Measurements from ENCODE around the gene TIMP1. TPM values are rescaled to one million over a fixed set of nuclear protein-coding genes. Genes with fewer than 3 reads are reported as not detected.

TIMP1 gene
- total RNA-seq, 1 experiment from 2014 or later = 143 TPM

- Mint-ChIP-seq H3K27ac (ENCODE audit: unreplicated experiment) (no peak overlapping the region), H3K36me3 (ENCODE audit: insufficient read depth, unreplicated experiment) (peaks cover 37% of the 10 kb centered on the region), H3K9me3 (ENCODE audit: low read depth, unreplicated experiment) (no peaks in the 10 kb centered on the region), H3K4me3 (ENCODE audit: low read depth, unreplicated experiment) (no peak overlapping the region), H3K27me3 (ENCODE audit: unreplicated experiment) (no peaks in the 10 kb centered on the region), H3K4me1 (ENCODE audit: low read depth, unreplicated experiment) (peaks cover 30% of the 10 kb centered on the region)
- CTCF ChIA-PET = no interaction called here
- intact Hi-C loops (cut with micrococcal nuclease; ENCODE audit: unreplicated experiment) = no loop called here
- no peak for DNase-seq
- BruUV-seq (replicated peaks) = no TSS peak
- TF ChIP-seq, protein P1, sequence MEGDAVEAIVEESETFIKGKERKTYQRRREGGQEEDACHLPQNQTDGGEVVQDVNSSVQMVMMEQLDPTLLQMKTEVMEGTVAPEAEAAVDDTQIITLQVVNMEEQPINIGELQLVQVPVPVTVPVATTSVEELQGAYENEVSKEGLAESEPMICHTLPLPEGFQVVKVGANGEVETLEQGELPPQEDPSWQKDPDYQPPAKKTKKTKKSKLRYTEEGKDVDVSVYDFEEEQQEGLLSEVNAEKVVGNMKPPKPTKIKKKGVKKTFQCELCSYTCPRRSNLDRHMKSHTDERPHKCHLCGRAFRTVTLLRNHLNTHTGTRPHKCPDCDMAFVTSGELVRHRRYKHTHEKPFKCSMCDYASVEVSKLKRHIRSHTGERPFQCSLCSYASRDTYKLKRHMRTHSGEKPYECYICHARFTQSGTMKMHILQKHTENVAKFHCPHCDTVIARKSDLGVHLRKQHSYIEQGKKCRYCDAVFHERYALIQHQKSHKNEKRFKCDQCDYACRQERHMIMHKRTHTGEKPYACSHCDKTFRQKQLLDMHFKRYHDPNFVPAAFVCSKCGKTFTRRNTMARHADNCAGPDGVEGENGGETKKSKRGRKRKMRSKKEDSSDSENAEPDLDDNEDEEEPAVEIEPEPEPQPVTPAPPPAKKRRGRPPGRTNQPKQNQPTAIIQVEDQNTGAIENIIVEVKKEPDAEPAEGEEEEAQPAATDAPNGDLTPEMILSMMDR (IDR thresholded peaks at IDR 0.05; ENCODE audit: unreplicated experiment) = no peak
Observed at GRCh38 chrX:47574547-47575301, 7.5 kb upstream of the TIMP1 start.

DNA sequence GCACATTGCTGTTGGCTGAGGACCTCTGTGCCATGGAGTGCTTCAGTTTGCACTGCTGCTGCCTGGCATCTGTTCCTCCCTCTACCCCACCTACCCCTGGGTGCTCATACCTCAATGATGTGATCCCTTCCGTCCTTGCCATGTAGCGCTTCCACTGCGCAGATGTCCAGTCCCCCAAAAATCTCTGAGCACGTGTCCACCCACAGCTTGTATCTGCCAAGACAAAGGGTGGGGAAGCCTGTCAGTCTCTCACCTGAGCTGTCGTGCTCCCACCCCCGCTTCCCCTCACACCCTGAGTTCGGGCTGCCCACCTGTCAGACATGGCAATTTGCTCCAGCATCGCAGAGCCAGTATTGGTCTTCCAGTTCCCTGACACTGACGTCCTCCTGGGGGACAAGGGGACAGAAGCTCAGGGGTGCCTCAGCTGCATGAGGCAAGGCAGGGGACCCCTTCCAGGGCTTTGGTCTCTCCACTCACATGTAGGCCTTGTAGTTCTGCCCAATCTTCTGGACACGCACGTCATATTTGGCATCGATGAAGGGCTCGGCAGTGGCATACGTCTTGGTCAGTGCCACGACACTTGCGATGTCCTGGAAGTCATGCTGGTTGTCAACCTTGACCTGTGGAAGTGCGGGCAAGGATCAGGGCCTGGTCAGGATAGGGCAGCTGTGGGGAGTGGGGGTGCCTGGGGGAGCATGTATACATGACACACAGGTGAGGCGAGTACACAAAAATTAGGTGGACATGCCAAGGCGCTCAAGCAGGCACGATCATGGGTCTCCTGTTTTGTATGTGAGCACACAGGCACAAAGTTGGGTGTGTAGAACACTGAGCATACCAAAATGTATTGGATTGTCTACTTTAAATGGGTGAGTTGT is 6.0 kb upstream of the TIMP1 start:
- no peak for DNase-seq
- Mint-ChIP-seq H3K9me3 (ENCODE audit: low read depth, unreplicated experiment) (no peaks in the 10 kb centered on the region), H3K4me3 (ENCODE audit: low read depth, unreplicated experiment) (no peak overlapping the region), H3K27ac (ENCODE audit: unreplicated experiment) (no peak overlapping the region), H3K36me3 (ENCODE audit: insufficient read depth, unreplicated experiment) (peaks cover 25% of the 10 kb centered on the region), H3K27me3 (ENCODE audit: unreplicated experiment) (no peaks in the 10 kb centered on the region), H3K4me1 (ENCODE audit: low read depth, unreplicated experiment) (peaks cover 30% of the 10 kb centered on the region)
- CTCF ChIA-PET = no interaction called here
- no TSS peak for BruUV-seq (replicated peaks)
- TF ChIP-seq, protein P1 (IDR thresholded peaks at IDR 0.05; ENCODE audit: unreplicated experiment) = no peak
- intact Hi-C loops (cut with micrococcal nuclease; ENCODE audit: unreplicated experiment) = no loop called here

DNA sequence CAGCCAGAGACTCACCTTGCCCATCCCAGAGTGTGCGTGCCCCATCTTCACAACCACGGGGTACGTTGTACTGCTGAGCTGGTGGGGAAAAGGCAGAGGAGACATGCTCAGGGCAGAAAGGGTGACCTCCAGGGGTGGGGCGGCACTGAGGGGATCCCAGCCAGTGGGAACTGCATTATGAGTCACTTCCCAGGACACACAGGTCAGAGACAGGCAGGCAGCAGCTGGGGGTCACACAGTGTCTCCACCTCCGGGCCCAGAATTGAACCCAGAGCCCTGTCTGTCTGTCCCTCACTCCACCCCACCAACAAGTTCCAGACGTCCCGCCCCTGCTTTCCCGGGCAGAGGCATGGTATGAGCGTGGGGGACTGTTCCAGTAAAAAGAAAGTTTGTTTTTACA is 4.8 kb upstream of the TIMP1 start:
- CTCF ChIA-PET = no interaction called here
- DNase-seq = no peak
- intact Hi-C loops (cut with micrococcal nuclease; ENCODE audit: unreplicated experiment) = no loop called here
- no TSS peak for BruUV-seq (replicated peaks)
- Mint-ChIP-seq H3K9me3 (ENCODE audit: low read depth, unreplicated experiment) (no peaks in the 10 kb centered on the region), H3K27ac (ENCODE audit: unreplicated experiment) (no peak overlapping the region), H3K4me3 (ENCODE audit: low read depth, unreplicated experiment) (no peak overlapping the region), H3K36me3 (ENCODE audit: insufficient read depth, unreplicated experiment) (peaks cover 27% of the 10 kb centered on the region), H3K4me1 (ENCODE audit: low read depth, unreplicated experiment) (peaks cover 39% of the 10 kb centered on the region), H3K27me3 (ENCODE audit: unreplicated experiment) (no peaks in the 10 kb centered on the region)
- TF ChIP-seq, protein P1 (IDR thresholded peaks at IDR 0.05; ENCODE audit: unreplicated experiment) = no peak

DNA sequence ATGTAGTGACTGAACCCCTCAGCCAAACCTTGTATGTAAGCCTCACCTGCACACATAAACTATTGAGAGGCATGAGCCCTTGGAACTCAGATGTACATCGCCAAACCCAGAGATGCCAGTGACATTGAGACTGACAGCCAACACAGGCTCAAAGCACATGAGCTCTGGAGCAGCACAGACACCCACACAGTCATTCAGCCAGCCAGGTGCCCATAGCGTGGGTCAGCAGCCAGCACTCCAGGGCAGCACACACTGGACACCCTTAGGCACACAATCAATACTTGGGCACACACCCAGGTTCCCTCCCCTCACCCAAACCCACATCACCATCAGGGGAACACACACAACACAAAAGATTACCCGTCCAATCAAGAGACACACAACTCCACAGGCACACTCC is 4.3 kb upstream of the TIMP1 start:
- no peak overlapping the region for H3K4me3 Mint-ChIP-seq (ENCODE audit: low read depth, unreplicated experiment)
- no peak for DNase-seq
- no peaks in the 10 kb centered on the region for H3K27me3 Mint-ChIP-seq (ENCODE audit: unreplicated experiment)
- intact Hi-C loops (cut with micrococcal nuclease; ENCODE audit: unreplicated experiment) = no loop called here
- CTCF ChIA-PET = no interaction called here
- H3K9me3 Mint-ChIP-seq (ENCODE audit: low read depth, unreplicated experiment) = no peaks in the 10 kb centered on the region
- H3K36me3 Mint-ChIP-seq (ENCODE audit: insufficient read depth, unreplicated experiment) = peaks cover 25% of the 10 kb centered on the region
- no TSS peak for BruUV-seq (replicated peaks)
- TF ChIP-seq, protein P1 (IDR thresholded peaks at IDR 0.05; ENCODE audit: unreplicated experiment) = no peak
- H3K27ac Mint-ChIP-seq (ENCODE audit: unreplicated experiment) = no peak overlapping the region
- H3K4me1 Mint-ChIP-seq (ENCODE audit: low read depth, unreplicated experiment) = peaks cover 37% of the 10 kb centered on the region

All from Calu3 (cell line).